Right lobe of liver (tissue), 6 donors: ENCODE measurements around the gene PRKCB. TPM values are rescaled to one million over a fixed set of nuclear protein-coding genes. Genes with fewer than 3 reads are reported as not detected.

ENCODE experiments used
- ATAC-seq, 4 donors: fragments of 200-7000 bp; cut with Tn5 transposase; one replicate each; pipeline ENCODE4 v1.9.1; 2020; ENCODE audit warnings: mild to moderate bottlenecking in 4 of 4, moderate library complexity in 4 of 4
- DNase-seq, 3 donors: peaks; one replicate each; pipeline ENCODE4 v3.0.0-alpha.2; 2020
- H3K27ac ChIP-seq, 3 donors: fragments of 200-600 bp; one replicate each; pipeline ENCODE4 v1.8.0; 2022
- H3K27me3 ChIP-seq, 2 donors: fragments of 200-600 bp; one replicate each; pipeline ENCODE4 v1.8.0; 2022
- H3K36me3 ChIP-seq, 4 donors: fragments of 200-600 bp; sonication (generic) in 1 of 4; one replicate each; pipeline versions ENCODE4 v1.5.1 to v1.8.0; 2017 to 2022; ENCODE audit warnings: control low read depth in 1 of 4
- H3K4me1 ChIP-seq, 4 donors: fragments of 200-600 bp; sonication (generic) in 1 of 4; one replicate each; pipeline versions ENCODE4 v1.5.1 to v1.8.0; 2017 to 2022; ENCODE audit warnings: control low read depth in 1 of 4
- H3K4me3 ChIP-seq, 3 donors: fragments of 200-600 bp; one replicate each; pipeline ENCODE4 v1.8.0; 2022
- H3K9me3 ChIP-seq, 4 donors: fragments of 200-600 bp; sonication (generic) in 1 of 4; one replicate each; pipeline versions ENCODE4 v1.5.1 to v1.8.0; 2017 to 2022; ENCODE audit warnings: control low read depth in 1 of 4
- POLR2A ChIP-seq: fragments of 450-650 bp; IDR thresholded peaks from one replicate; pipeline ENCODE4 v1.6.1; 2017; ENCODE audit warnings: antibody characterized with exemption, mild to moderate bottlenecking
- WGBS: methylation state at CpG from one replicate; pipeline ENCODE4 v1.1.6; 2018; ENCODE audit warnings: low coverage, low lambda C conversion rate; ENCODE audit not compliant: insufficient coverage; ENCODE audit errors: missing lambda C conversion rate; 5-methylcytosine and 5-hydroxymethylcytosine counted together
- intact Hi-C, 2 donors: fragments of 100-400 bp; cut with DNase I; formaldehyde crosslinking; loops; one replicate each; pipeline versions ENCODE4 v1.11.2 to v1.14.1; 2022
- total RNA-seq, 6 experiments: library from RNA; depleted of rRNA in 2 of 6; stranded (reverse); fragments of >200 nt in 2 of 6; fragmentation: NEBNext Ultra II Directional in 3 of 6; extraction: Animal tissue kit (Norgen Biotek cat#: 25700) in 3 of 6; gene quantifications; one replicate each; pipeline versions ENCODE4 v1.1.0 to v1.2.4, GENCODE V29; 2016 to 2023
- TF ChIP-seq, protein P1 (sequence below), 4 donors: fragments of 200-600 bp in 3 of 4; fragments of 450-650 bp in 1 of 4; IDR thresholded peaks; one replicate each; pipeline versions ENCODE4 v1.5.1 to v1.8.0; 2016 to 2022; ENCODE audit warnings: antibody characterized with exemption in 4 of 4, mild to moderate bottlenecking in 2 of 4
- donor health status: DM: no; HTN: yes; CAD: no.
- donor health status: DM: no; HTN: no; CAD: no.
- donor health status: DM: no; HTN: no; CAD: no.
- donor health status: DM: no; HTN: yes; CAD: no.
- donor health status: DM: no; HTN: yes; CAD: no.

The PRKCB gene
- total RNA-seq, 6 experiments from 2014 or later, result 1.7 to 8.1 (median 3.5) TPM

DNA sequence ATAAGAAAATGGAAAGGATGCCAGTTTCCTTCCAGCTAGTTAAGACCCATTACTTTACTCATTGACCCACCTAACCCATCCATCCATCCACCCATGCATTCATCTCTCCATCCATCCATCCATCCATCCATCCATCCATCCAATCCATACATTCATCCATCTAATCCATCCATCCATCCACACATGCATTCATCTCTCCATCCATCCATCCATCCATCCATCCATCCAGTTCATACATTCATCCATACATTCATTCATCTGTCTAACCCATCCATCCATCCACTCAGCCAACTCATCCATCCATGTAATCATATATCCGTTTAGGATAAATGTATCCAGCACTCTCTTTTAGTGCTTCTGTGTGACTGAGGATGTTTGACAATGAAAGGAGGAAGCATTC lies 241.5 kb downstream of the PRKCB start:
- Histone ChIP-seq H3K27ac (no peak overlapping the region), H3K4me3 (no peak overlapping the region), H3K4me1 (no peaks in the 10 kb centered on the region), H3K27me3 (no peaks in the 10 kb centered on the region), H3K9me3 (no peaks in the 10 kb centered on the region), H3K36me3 (no peaks in the 10 kb centered on the region)
- TF ChIP-seq, protein P1, sequence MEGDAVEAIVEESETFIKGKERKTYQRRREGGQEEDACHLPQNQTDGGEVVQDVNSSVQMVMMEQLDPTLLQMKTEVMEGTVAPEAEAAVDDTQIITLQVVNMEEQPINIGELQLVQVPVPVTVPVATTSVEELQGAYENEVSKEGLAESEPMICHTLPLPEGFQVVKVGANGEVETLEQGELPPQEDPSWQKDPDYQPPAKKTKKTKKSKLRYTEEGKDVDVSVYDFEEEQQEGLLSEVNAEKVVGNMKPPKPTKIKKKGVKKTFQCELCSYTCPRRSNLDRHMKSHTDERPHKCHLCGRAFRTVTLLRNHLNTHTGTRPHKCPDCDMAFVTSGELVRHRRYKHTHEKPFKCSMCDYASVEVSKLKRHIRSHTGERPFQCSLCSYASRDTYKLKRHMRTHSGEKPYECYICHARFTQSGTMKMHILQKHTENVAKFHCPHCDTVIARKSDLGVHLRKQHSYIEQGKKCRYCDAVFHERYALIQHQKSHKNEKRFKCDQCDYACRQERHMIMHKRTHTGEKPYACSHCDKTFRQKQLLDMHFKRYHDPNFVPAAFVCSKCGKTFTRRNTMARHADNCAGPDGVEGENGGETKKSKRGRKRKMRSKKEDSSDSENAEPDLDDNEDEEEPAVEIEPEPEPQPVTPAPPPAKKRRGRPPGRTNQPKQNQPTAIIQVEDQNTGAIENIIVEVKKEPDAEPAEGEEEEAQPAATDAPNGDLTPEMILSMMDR (IDR thresholded peaks at IDR 0.05), result no peak
- no peak for TF ChIP-seq POLR2A
- DNase-seq (no peak), ATAC-seq (no peak)
- WGBS, result 41% methylated on average over 1 of the region's 1 CpG
- intact Hi-C loops, result no loop called here

DNA sequence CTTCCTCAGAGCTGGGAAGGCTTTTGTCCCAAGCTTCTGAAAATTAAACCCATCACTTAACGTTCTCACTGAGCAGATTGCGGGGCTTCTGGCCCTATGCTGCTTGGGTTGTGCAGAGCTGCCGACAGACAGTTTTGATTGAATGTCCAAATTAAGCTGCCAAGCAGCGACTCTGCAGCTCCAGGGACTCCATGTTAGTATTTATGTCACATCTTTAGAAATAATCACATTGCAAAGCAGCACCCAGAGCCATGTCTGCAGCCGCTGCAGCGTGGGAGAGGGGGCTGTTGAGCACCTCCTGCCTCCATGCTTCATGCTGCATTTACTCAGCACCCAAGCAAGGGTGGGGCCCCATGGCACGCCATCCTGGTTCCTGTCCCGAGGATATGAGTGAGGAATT lies 242.2 kb downstream of the PRKCB start:
- Histone ChIP-seq H3K4me3 (no peak overlapping the region), H3K9me3 (no peaks in the 10 kb centered on the region), H3K27me3 (no peaks in the 10 kb centered on the region), H3K4me1 (no peaks in the 10 kb centered on the region), H3K27ac (no peak overlapping the region), H3K36me3 (no peaks in the 10 kb centered on the region)
- intact Hi-C loops, result no loop called here
- ATAC-seq (no peak), DNase-seq (no peak)
- WGBS, result 53% methylated on average over 3 of the region's 8 CpGs
- TF ChIP-seq, protein P1 (IDR thresholded peaks at IDR 0.05), result no peak
- TF ChIP-seq POLR2A, result no peak

DNA sequence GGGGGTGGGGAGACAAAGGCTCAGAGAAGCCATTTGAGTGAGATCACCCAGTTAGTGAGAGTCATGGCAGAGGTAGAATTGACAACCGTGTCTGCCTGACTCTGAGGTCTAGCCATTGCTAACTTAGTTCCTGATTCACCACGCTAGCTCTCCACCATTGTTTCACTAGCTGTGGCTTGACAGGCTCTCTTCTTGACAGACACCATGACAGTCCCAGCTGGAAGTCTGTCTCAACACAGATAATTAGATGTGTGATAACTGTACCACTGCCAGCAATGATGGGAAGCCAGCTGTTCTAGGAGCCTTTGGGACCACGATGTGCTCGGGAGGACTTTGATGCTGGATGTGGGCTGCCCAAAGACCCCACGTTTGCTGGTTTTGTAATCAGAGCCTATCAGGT lies 249.9 kb downstream of the PRKCB start:
- TF ChIP-seq, protein P1 (IDR thresholded peaks at IDR 0.05), result no peak
- no peak for TF ChIP-seq POLR2A
- WGBS, result 29% methylated on average over 4 of the region's 5 CpGs
- no peaks in the 10 kb centered on the region for H3K4me1 ChIP-seq
- intact Hi-C loops, result no loop called here
- H3K36me3 ChIP-seq, result no peaks in the 10 kb centered on the region
- no peak for ATAC-seq
- H3K27ac ChIP-seq, result no peak overlapping the region
- no peak overlapping the region for H3K4me3 ChIP-seq
- DNase-seq, result no peak
- H3K27me3 ChIP-seq, result no peaks in the 10 kb centered on the region
- H3K9me3 ChIP-seq, result no peaks in the 10 kb centered on the region

DNA sequence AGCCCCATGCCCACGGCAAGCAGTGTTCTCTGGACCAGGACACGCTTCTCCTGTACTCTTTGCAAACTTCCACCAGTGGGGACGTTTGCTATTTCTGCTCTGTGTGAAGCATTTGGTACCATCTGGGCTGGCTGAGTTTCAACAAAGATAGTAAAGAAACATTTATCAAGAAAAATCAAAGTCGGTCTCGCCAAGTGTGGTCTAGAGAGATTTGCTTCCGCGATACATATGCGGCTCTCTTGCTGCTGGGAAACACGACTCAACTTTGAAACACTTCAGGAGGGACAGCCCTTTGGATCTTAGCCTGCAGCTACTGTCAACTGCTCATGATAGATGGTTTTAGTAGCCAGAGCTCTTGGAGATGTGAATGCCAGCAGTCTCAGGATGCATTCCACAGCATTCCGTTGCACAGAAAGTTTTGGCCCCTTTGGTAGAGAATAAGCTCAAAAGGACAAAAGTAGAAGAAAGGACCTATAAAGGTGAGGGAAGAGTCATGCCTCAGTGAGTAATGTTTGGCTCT lies 252.2 kb downstream of the PRKCB start:
- H3K9me3 ChIP-seq, result no peaks in the 10 kb centered on the region
- H3K36me3 ChIP-seq, result no peaks in the 10 kb centered on the region
- no peak overlapping the region for H3K27ac ChIP-seq
- TF ChIP-seq, protein P1 (IDR thresholded peaks at IDR 0.05), result no peak
- 55% methylated on average over 10 of the region's 10 CpGs for WGBS
- intact Hi-C loops, result no loop called here
- DNase-seq, result no peak
- ATAC-seq, result no peak
- no peaks in the 10 kb centered on the region for H3K27me3 ChIP-seq
- H3K4me3 ChIP-seq, result no peak overlapping the region
- H3K4me1 ChIP-seq, result no peaks in the 10 kb centered on the region

DNA sequence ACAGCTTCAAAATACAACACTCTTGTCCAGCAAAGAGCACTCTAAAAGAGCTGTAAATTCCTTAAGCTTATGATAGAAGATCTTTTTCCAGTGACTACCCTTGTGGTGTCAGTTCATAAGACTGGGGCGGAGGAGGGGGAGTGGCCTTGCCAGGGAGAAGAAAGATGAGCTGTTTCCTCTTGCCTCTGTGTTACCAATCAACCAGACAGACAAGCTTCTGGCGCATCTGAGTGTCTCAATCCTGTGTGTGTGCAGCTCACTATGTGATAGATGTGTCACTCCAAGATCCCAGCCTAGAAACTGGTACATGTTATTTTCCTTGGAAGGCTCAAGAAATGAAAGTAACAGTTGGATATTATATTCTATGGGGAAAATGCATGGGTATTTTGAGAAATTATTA lies 253.0 kb downstream of the PRKCB start:
- no peak overlapping the region for H3K27ac ChIP-seq
- H3K4me3 ChIP-seq, result no peak overlapping the region
- ATAC-seq, result no peak
- no peaks in the 10 kb centered on the region for H3K4me1 ChIP-seq
- 25% methylated on average over 2 of the region's 2 CpGs for WGBS
- no peaks in the 10 kb centered on the region for H3K27me3 ChIP-seq
- no peaks in the 10 kb centered on the region for H3K36me3 ChIP-seq
- H3K9me3 ChIP-seq, result no peaks in the 10 kb centered on the region
- intact Hi-C loops, result no loop called here
- DNase-seq, result no peak
- TF ChIP-seq, protein P1 (IDR thresholded peaks at IDR 0.05), result no peak
- TF ChIP-seq POLR2A, result no peak
